CD14-positive monocyte (primary cell): ENCODE data around the gene CDH13. TPM values are rescaled to one million over a fixed set of nuclear protein-coding genes. Genes with fewer than 3 reads are reported as not detected.

ENCODE experiments used
- DNase-seq, 3 donors: peaks; one replicate each; pipeline ENCODE4 v3.0.0-alpha.2; 2011 to 2022
- H2AFZ ChIP-seq: 2 replicates; pipeline ENCODE4 v1.6.0; 2012; ENCODE audit warnings: mild to moderate bottlenecking, low read depth, low read length, inconsistent platforms; ENCODE audit not compliant: insufficient read depth, poor library complexity, severe bottlenecking
- H3K27ac ChIP-seq, 2 donors: 1 replicate in 1 of 2; 2 replicates in 1 of 2; pipeline ENCODE4 v1.5.1; 2012 to 2013; ENCODE audit warnings: low read length in 2 of 2, control low read depth in 1 of 2, inconsistent platforms in 1 of 2, low read depth in 1 of 2, mild to moderate bottlenecking in 1 of 2
- H3K27me3 ChIP-seq, 2 donors: one replicate each; pipeline versions ENCODE4 v1.6.0 to v1.6.1; 2011 to 2013; ENCODE audit warnings: low read length in 2 of 2; ENCODE audit not compliant: control insufficient read depth in 2 of 2, insufficient read depth in 2 of 2
- H3K36me3 ChIP-seq, 2 donors: replicated peaks in 1 of 2; 1 replicate in 1 of 2; 2 replicates in 1 of 2; pipeline versions ENCODE4 v1.5.1 to v1.6.1; 2012 to 2013; ENCODE audit warnings: low read length in 2 of 2, control low read depth in 1 of 2, inconsistent platforms in 1 of 2, mild to moderate bottlenecking in 1 of 2; ENCODE audit not compliant: insufficient read depth in 2 of 2, control insufficient read depth in 1 of 2
- H3K4me1 ChIP-seq, 2 donors: 1 replicate in 1 of 2; 2 replicates in 1 of 2; pipeline versions ENCODE4 v1.5.1 to v1.6.1; 2012 to 2013; ENCODE audit warnings: low read length in 2 of 2, control low read depth in 1 of 2, inconsistent platforms in 1 of 2, mild to moderate bottlenecking in 1 of 2, moderate library complexity in 1 of 2; ENCODE audit not compliant: insufficient read depth in 2 of 2, control insufficient read depth in 1 of 2
- H3K4me2 ChIP-seq: replicated peaks from 2 replicates; pipeline ENCODE3; 2012; ENCODE audit warnings: low read length, moderate library complexity, mild to moderate bottlenecking; ENCODE audit not compliant: poor library complexity, severe bottlenecking; ENCODE audit errors: extremely low read depth
- H3K4me3 ChIP-seq, 3 experiments: fragments of 200-600 bp in 1 of 3; sonication (generic) in 1 of 3; replicated peaks in 1 of 3; 1 replicate in 2 of 3; 2 replicates in 1 of 3; pipeline ENCODE4 v1.5.1; 2011 to 2013; ENCODE audit warnings: low read length in 3 of 3, mild to moderate bottlenecking in 3 of 3, control low read depth in 2 of 3, low read depth in 2 of 3, inconsistent platforms in 1 of 3, moderate library complexity in 1 of 3
- H3K79me2 ChIP-seq: 2 replicates; pipeline ENCODE4 v1.6.0; 2012; ENCODE audit warnings: mild to moderate bottlenecking, control low read depth, inconsistent platforms, low read length, moderate library complexity; ENCODE audit not compliant: insufficient read depth
- H3K9ac ChIP-seq: 2 replicates; pipeline ENCODE4 v1.6.0; 2017; ENCODE audit warnings: low read length, mild to moderate bottlenecking; ENCODE audit not compliant: insufficient read depth, poor library complexity, severe bottlenecking
- H3K9me3 ChIP-seq, 2 donors: replicated peaks in 1 of 2; 1 replicate in 1 of 2; 2 replicates in 1 of 2; pipeline versions ENCODE4 v1.5.1 to v1.6.1; 2012 to 2013; ENCODE audit warnings: low read length in 2 of 2, control low read depth in 1 of 2; ENCODE audit not compliant: control insufficient read depth in 1 of 2, insufficient read depth in 1 of 2
- H4K20me1 ChIP-seq: 2 replicates; pipeline ENCODE4 v1.6.0; 2012; ENCODE audit warnings: mild to moderate bottlenecking, low read length, control low read depth, moderate library complexity; ENCODE audit not compliant: insufficient read depth
- H3K27ac Mint-ChIP-seq, 7 donors: one replicate each; pipeline ENCODE4 v1.8.0; 2020; ENCODE audit warnings: mild to moderate bottlenecking in 7 of 7, mixed read lengths in 7 of 7, moderate library complexity in 6 of 7, inconsistent platforms in 2 of 7
- H3K27me3 Mint-ChIP-seq, 3 donors: one replicate each; pipeline ENCODE4 v1.8.0; 2021 to 2022; ENCODE audit warnings: low read depth in 3 of 3, mild to moderate bottlenecking in 3 of 3, mixed read lengths in 3 of 3, moderate library complexity in 3 of 3, inconsistent platforms in 1 of 3
- H3K36me3 Mint-ChIP-seq, 2 donors: one replicate each; pipeline ENCODE4 v1.8.0; 2020; ENCODE audit warnings: mixed read lengths in 2 of 2, inconsistent platforms in 1 of 2, mild to moderate bottlenecking in 1 of 2
- H3K4me1 Mint-ChIP-seq: one replicate; pipeline ENCODE4 v1.8.0; 2020; ENCODE audit warnings: mild to moderate bottlenecking, mixed read lengths
- H3K4me3 Mint-ChIP-seq, 2 donors: one replicate each; pipeline ENCODE4 v1.8.0; 2020; ENCODE audit warnings: mild to moderate bottlenecking in 2 of 2, mixed read lengths in 2 of 2, moderate library complexity in 1 of 2
- H3K9me3 Mint-ChIP-seq, 7 donors: one replicate each; pipeline ENCODE4 v1.8.0; 2020 to 2022; ENCODE audit warnings: mixed read lengths in 7 of 7, mild to moderate bottlenecking in 6 of 7, moderate library complexity in 6 of 7, inconsistent platforms in 2 of 7
- CTCF ChIP-seq: fragments of 200-600 bp; IDR thresholded peaks from one replicate; pipeline ENCODE4 v1.8.0; 2022; ENCODE audit warnings: antibody characterized with exemption, mild to moderate bottlenecking
- WGBS: methylation state at CpG from one replicate; pipeline ENCODE4 v1.1.5; 2013; ENCODE audit warnings: missing lambda C conversion rate; ENCODE audit not compliant: insufficient coverage; 5-methylcytosine and 5-hydroxymethylcytosine counted together
- intact Hi-C, 2 donors: fragments of 100-400 bp; cut with micrococcal nuclease; formaldehyde crosslinking; loops; one replicate each; pipeline versions ENCODE4 v1.15.0 to v1.15.1; 2023
- polyA plus RNA-seq, 3 donors: library from polyadenylated mRNA; depleted of rRNA in 1 of 3; unstranded in 2 of 3; stranded (reverse) in 1 of 3; fragments of 300-500 nt in 2 of 3; fragments of >200 nt in 1 of 3; fragmentation: Illumina TruSeq in 2 of 3; gene quantifications; 1 replicate in 2 of 3; 2 replicates in 1 of 3; pipeline ENCODE4 v1.2.3, GENCODE V29; 2012 to 2021

CDH13 gene
- polyA plus RNA-seq, 3 donors = 0.13 to 0.19 TPM; not detected in 1

- intact Hi-C loops = no loop called here
These were observed 345.7 kb downstream of the CDH13 start for GRCh38 chr16:82972331-82972919.

GRCh38 chr16:82979406-82980111 lies 352.8 kb downstream of the CDH13 start:
- H3K9me3 ChIP-seq = peaks cover 0 to 6% of the 10 kb centered on the region in 2 donors
- no peak overlapping the region for H3K27ac ChIP-seq
- H3K36me3 Mint-ChIP-seq = no peaks in the 10 kb centered on the region
- no peak overlapping the region for H2AFZ ChIP-seq
- H3K9ac ChIP-seq = no peak overlapping the region
- no peaks in the 10 kb centered on the region for H3K4me1 Mint-ChIP-seq
- WGBS = no CpG with 5 or more reads among the region's 4 CpGs
- no peaks in the 10 kb centered on the region for H3K79me2 ChIP-seq
- H3K9me3 Mint-ChIP-seq = peaks cover 4 to 22% (median 10%) of the 10 kb centered on the region in 7 donors
- no peaks in the 10 kb centered on the region for H3K36me3 ChIP-seq
- H3K4me3 ChIP-seq = no peak overlapping the region
- H3K4me3 Mint-ChIP-seq = no peak overlapping the region
- peaks cover 0 to 3% (median 2%) of the 10 kb centered on the region in 3 donors for H3K27me3 Mint-ChIP-seq
- H3K4me2 ChIP-seq = no peak overlapping the region
- H3K4me1 ChIP-seq = no peaks in the 10 kb centered on the region
- intact Hi-C loops = no loop called here
- no peaks in the 10 kb centered on the region for H3K27me3 ChIP-seq
- TF ChIP-seq CTCF = no peak
- no peak overlapping the region for H3K27ac Mint-ChIP-seq
- H4K20me1 ChIP-seq = no peaks in the 10 kb centered on the region
- DNase-seq = no peak

More at GRCh38 chr16:82972331-82972919, 345.7 kb downstream of the CDH13 start:
- H3K27me3 Mint-ChIP-seq = peaks cover 0 to under 1% (median 0%) of the 10 kb centered on the region in 3 donors
- no peak overlapping the region for H3K4me2 ChIP-seq
- H3K9me3 Mint-ChIP-seq = peaks cover 0 to 11% (median 8%) of the 10 kb centered on the region in 7 donors
- no peak for DNase-seq
- no peaks in the 10 kb centered on the region for H4K20me1 ChIP-seq
- no peaks in the 10 kb centered on the region for H3K79me2 ChIP-seq
- TF ChIP-seq CTCF = no peak
- H3K4me3 Mint-ChIP-seq = no peak overlapping the region
- H3K36me3 Mint-ChIP-seq = no peaks in the 10 kb centered on the region
- no peaks in the 10 kb centered on the region for H3K4me1 ChIP-seq
- H2AFZ ChIP-seq = no peak overlapping the region
- no peaks in the 10 kb centered on the region for H3K27me3 ChIP-seq
- H3K27ac Mint-ChIP-seq = no peak overlapping the region
- 88% methylated on average over 3 of the region's 4 CpGs for WGBS
- H3K9me3 ChIP-seq = peaks cover 0 to 6% of the 10 kb centered on the region in 2 donors
- no peaks in the 10 kb centered on the region for H3K4me1 Mint-ChIP-seq
- no peak overlapping the region for H3K27ac ChIP-seq
- no peak overlapping the region for H3K4me3 ChIP-seq
- no peaks in the 10 kb centered on the region for H3K36me3 ChIP-seq
- no peak overlapping the region for H3K9ac ChIP-seq
